GM12878 (cell line): Measurements from ENCODE around the gene FOSB. TPM values are rescaled to one million over a fixed set of nuclear protein-coding genes. Genes with fewer than 3 reads are reported as not detected.

ENCODE experiments used
- ATAC-seq: fragments of 200-7000 bp; cut with Tn5 transposase; 3 replicates; pipeline ENCODE4 v1.9.1; 2020; ENCODE audit warnings: mild to moderate bottlenecking, moderate library complexity
- BruUV-seq: library from RNA; stranded (reverse); fragments of 400-500 nt; replicated peaks from 2 replicates; lab custom pipeline; 2021; lab: Mats Ljungman, UMichigan
- CTCF ChIA-PET: fragments of 300-600 bp; sonication (Branson Sonifier 250); formaldehyde crosslinking; extraction: SDS; loops from one replicate; lab custom pipeline; 2021; ENCODE audit warnings: inconsistent platforms; lab: Yijun Ruan, JAX
- POLR2A ChIA-PET: fragments of 350-600 bp; formaldehyde crosslinking; extraction: SDS; loops from one replicate; lab custom pipeline; 2021; ENCODE audit warnings: inconsistent platforms; lab: Charles Lee
- RAD21 ChIA-PET: fragments of 300-600 bp; sonication (Branson Sonifier 250); formaldehyde crosslinking; loops from one replicate; lab custom pipeline; 2023; ENCODE audit warnings: antibody characterized with exemption; ENCODE audit not compliant: unreplicated experiment; lab: Charles Lee
- SMC1A ChIA-PET: fragments of 300-600 bp; sonication (Branson Sonifier 250); formaldehyde crosslinking; loops from one replicate; lab custom pipeline; 2023; ENCODE audit not compliant: unreplicated experiment, uncharacterized antibody; lab: Charles Lee
- DNase-seq: peaks from one replicate; pipeline ENCODE4 v3.0.0-alpha.2; 2011; ENCODE audit warnings: low read depth, low spot score
- FAIRE-seq: peaks from 3 replicates; lab custom pipeline; 2011; peaks lifted over from hg19 to GRCh38; lab: Jason Lieb, UNC
- H2AFZ ChIP-seq: 2 replicates; pipeline ENCODE4 v1.6.0; 2011; ENCODE audit warnings: low read depth, low read length, control low read depth; ENCODE audit not compliant: control insufficient read depth
- H3K27ac ChIP-seq: 2 replicates; pipeline ENCODE4 v1.5.1; 2011; ENCODE audit warnings: control low read depth; ENCODE audit not compliant: control insufficient read depth, insufficient read depth
- H3K27me3 ChIP-seq, 2 experiments: replicated peaks in 1 of 2; 2 replicates each; pipeline versions ENCODE4 v1.6.0 to v1.6.1; 2011; ENCODE audit warnings: low read length in 1 of 2; ENCODE audit not compliant: control insufficient read depth in 2 of 2, insufficient read depth in 2 of 2
- H3K36me3 ChIP-seq, 2 experiments: 2 replicates each; pipeline ENCODE4 v1.5.1; 2011; ENCODE audit warnings: low read length in 1 of 2; ENCODE audit not compliant: control insufficient read depth in 2 of 2, insufficient read depth in 2 of 2
- H3K4me1 ChIP-seq: 2 replicates; pipeline ENCODE4 v1.6.1; 2011; ENCODE audit warnings: mild to moderate bottlenecking, low read length, moderate library complexity, mixed read lengths; ENCODE audit not compliant: control insufficient read depth, insufficient read depth
- H3K4me2 ChIP-seq: 2 replicates; pipeline ENCODE4 v1.6.0; 2011; ENCODE audit warnings: control low read depth; ENCODE audit not compliant: control insufficient read depth, insufficient read depth
- H3K4me3 ChIP-seq: fragments of 200-600 bp; sonication (generic); 2 replicates; pipeline ENCODE4 v1.5.1; 2016
- H3K79me2 ChIP-seq: 2 replicates; pipeline ENCODE4 v1.6.0; 2011; ENCODE audit warnings: low read length; ENCODE audit not compliant: control insufficient read depth, insufficient read depth
- H3K9ac ChIP-seq: 2 replicates; pipeline ENCODE4 v1.8.0; 2011; ENCODE audit warnings: low read length, control low read depth, mixed read lengths; ENCODE audit not compliant: control insufficient read depth, insufficient read depth
- H3K9me3 ChIP-seq: replicated peaks from 3 replicates; pipeline ENCODE4 v1.5.1; 2011; ENCODE audit warnings: mild to moderate bottlenecking, low read length; ENCODE audit not compliant: control insufficient read depth, insufficient read depth
- H4K20me1 ChIP-seq: 2 replicates; pipeline ENCODE4 v1.6.0; 2011; ENCODE audit not compliant: control insufficient read depth, insufficient read depth
- BCL3 ChIP-seq: IDR thresholded peaks from 2 replicates; pipeline ENCODE4 v1.6.1; 2011; ENCODE audit warnings: borderline replicate concordance, low read depth, mild to moderate bottlenecking, moderate library complexity, low read length; ENCODE audit not compliant: insufficient read depth, poor library complexity, severe bottlenecking
- BHLHE40 ChIP-seq, 2 experiments: fragments of 450-650 bp in 1 of 2; IDR thresholded peaks; 2 replicates each; pipeline ENCODE4 v1.6.1; 2011 to 2017; ENCODE audit warnings: low read depth in 2 of 2, borderline replicate concordance in 1 of 2, improper control_type of control experiment in 1 of 2, low read length in 1 of 2, mild to moderate bottlenecking in 1 of 2
- BMI1 ChIP-seq: fragments of 450-650 bp; IDR thresholded peaks from 2 replicates; pipeline ENCODE4 v1.6.1; 2016; ENCODE audit warnings: mild to moderate bottlenecking, moderate library complexity, borderline replicate concordance
- CBFB ChIP-seq: IDR thresholded peaks from 2 replicates; pipeline ENCODE4 v1.6.1; 2016; ENCODE audit warnings: antibody characterized with exemption, low read depth
- CREB1 ChIP-seq: IDR thresholded peaks from 2 replicates; pipeline ENCODE4 v1.6.1; 2012; ENCODE audit warnings: low read depth, mild to moderate bottlenecking, inconsistent platforms
- CREM ChIP-seq: IDR thresholded peaks from 2 replicates; pipeline ENCODE4 v1.6.1; 2014; ENCODE audit warnings: antibody characterized with exemption, low read depth
- EED ChIP-seq: sonication (generic); IDR thresholded peaks from 2 replicates; pipeline ENCODE4 v1.6.1; 2016; ENCODE audit warnings: antibody characterized with exemption, low read depth
- GATAD2B ChIP-seq: fragments of 450-650 bp; conservative IDR thresholded peaks from 2 replicates; pipeline ENCODE4 v1.6.1; 2017; ENCODE audit warnings: low read depth, mild to moderate bottlenecking, moderate library complexity
- IKZF1 ChIP-seq: fragments of 450-650 bp; conservative IDR thresholded peaks from 2 replicates; pipeline ENCODE4 v1.6.1; 2017; ENCODE audit warnings: antibody characterized with exemption, mild to moderate bottlenecking
- IRF4 ChIP-seq: IDR thresholded peaks from 2 replicates; pipeline ENCODE4 v1.6.1; 2011; ENCODE audit warnings: low read depth, low read length
- PAX5 ChIP-seq: IDR thresholded peaks from 2 replicates; pipeline ENCODE4 v1.6.1; 2011; ENCODE audit warnings: low read depth, low read length, borderline replicate concordance
- PBX3 ChIP-seq: IDR thresholded peaks from 2 replicates; pipeline ENCODE4 v1.6.1; 2011; ENCODE audit warnings: mild to moderate bottlenecking, low read depth, low read length, moderate library complexity; ENCODE audit not compliant: insufficient replicate concordance
- POLR2A ChIP-seq: IDR thresholded peaks from 2 replicates; pipeline ENCODE4 v1.6.1; 2011; ENCODE audit warnings: low read depth, mild to moderate bottlenecking, low read length
- RUNX3 ChIP-seq: IDR thresholded peaks from 2 replicates; pipeline ENCODE4 v1.6.1; 2012; ENCODE audit warnings: low read length, inconsistent platforms
- SKIL ChIP-seq: fragments of 450-650 bp; IDR thresholded peaks from 2 replicates; pipeline ENCODE4 v1.6.1; 2017; ENCODE audit warnings: mild to moderate bottlenecking, low read depth, inconsistent platforms; ENCODE audit not compliant: poor library complexity, severe bottlenecking
- SUZ12 ChIP-seq: fragments of 200-600 bp; sonication (generic); IDR thresholded peaks from one replicate; pipeline ENCODE4 v1.6.1; 2018; ENCODE audit warnings: antibody characterized with exemption, mild to moderate bottlenecking; ENCODE audit not compliant: unreplicated experiment
- TCF3 ChIP-seq: IDR thresholded peaks from 2 replicates; pipeline ENCODE4 v1.6.1; 2012; ENCODE audit warnings: low read depth, mild to moderate bottlenecking, low read length, borderline replicate concordance; ENCODE audit not compliant: insufficient read depth
- WGBS: methylation state at CpG from one replicate; pipeline ENCODE4 v1.1.6; 2016; ENCODE audit warnings: low lambda C conversion rate; ENCODE audit not compliant: insufficient replicate concordance, insufficient coverage; ENCODE audit errors: missing lambda C conversion rate; 5-methylcytosine and 5-hydroxymethylcytosine counted together
- in situ Hi-C: fragments of 300-500 bp; cut with MboI; formaldehyde crosslinking; loops from 9 replicates; pipeline ENCODE4 v1.14.3; 2018; ENCODE audit warnings: mixed read lengths
- intact Hi-C: fragments of 100-400 bp; cut with micrococcal nuclease; formaldehyde crosslinking; loops from one replicate; pipeline ENCODE4 v1.14.2; 2022; ENCODE audit not compliant: unreplicated experiment
- polyA plus RNA-seq, 11 experiments: library from polyadenylated mRNA; depleted of rRNA in 4 of 11; unstranded in 6 of 11; stranded (reverse) in 5 of 11; fragments of >200 nt; fragmentation: Nextera tagmentation in 4 of 11; fragmentation: Illumina TruSeq in 1 of 11; extraction: Ambion mirVana in 4 of 11; extraction: Trizol in 1 of 11; gene quantifications; 1 replicate in 1 of 11; 2 replicates in 10 of 11; pipeline versions ENCODE4 v1.2.1 to v1.2.3, GENCODE V29; 2011 to 2016; ENCODE audit warnings: inconsistent platforms in 2 of 11, missing spikeins in 2 of 11, low read depth in 1 of 11
- total RNA-seq, 4 experiments: library from RNA; depleted of rRNA in 3 of 4; stranded (reverse); fragments of >200 nt in 3 of 4; fragmentation: Illumina TruSeq in 1 of 4; extraction: Trizol in 1 of 4; gene quantifications; 2 replicates each; pipeline versions ENCODE4 v1.2.1 to v1.2.3, GENCODE V29; 2013 to 2021

The FOSB gene
- total and polyA plus RNA-seq, 10 of the 15 experiments (the other 5 are each of a cell fraction or from before 2014, with no cell fraction given), result 0.06 to 0.56 (median 0.26) TPM

GRCh38 chr19:45450012-45450333, 17.8 kb upstream of the FOSB start (continued):
- TF ChIP-seq SKIL, result no peak
- TF ChIP-seq BHLHE40 (IDR thresholded peaks at IDR 0.05; ENCODE audit: borderline replicate concordance in 1 of 2, low read depth in 2 of 2, low read length in 1 of 2), result 0 out of 4 replicates have a peak, but pooled peaks of 1 of the 2 experiments have one; percentile 18
- no peak for TF ChIP-seq PAX5

- RAD21 ChIA-PET, result interaction anchor here (1.4 kb wide), 1 partner anchor 27 kb away, joined by 4 read pairs; no protein-coding TSS in a partner anchor
- Histone ChIP-seq H3K9me3 (no peaks in the 10 kb centered on the region), H3K36me3 (no peaks in the 10 kb centered on the region), H3K4me3 (peak overlapping the region; percentile 76), H3K27me3 (no peaks in the 10 kb centered on the region), H3K4me2 (peak overlapping the region; percentile 70), H3K79me2 (peaks cover 3% of the 10 kb centered on the region; the same call in 1 of the 2 replicates), H3K4me1 (peaks cover 39% of the 10 kb centered on the region), H2AFZ (peak overlapping the region; percentile 79), H3K9ac (no peak overlapping the region), H4K20me1 (no peaks in the 10 kb centered on the region), H3K27ac (no peak overlapping the region; the same call in 1 of the 2 replicates)
- no peak for FAIRE-seq
- BruUV-seq, result TSS peak; percentile 75
- ATAC-seq, result peak; percentile 8
- in situ Hi-C loops, result loop anchor here (25.0 kb wide), 1 partner anchor 1689 kb away; the partner anchor contains the start of gene SMG9
- DNase-seq, result no peak
- SMC1A ChIA-PET, result interaction anchor here (0.7 kb wide), 1 partner anchor 18 kb away, joined by 3 read pairs; no protein-coding TSS in a partner anchor
- CTCF ChIA-PET, result interaction anchor here (0.9 to 2.1 kb wide), 3 partner anchors 10 to 28 kb away, joined by 3 to 10 read pairs (median 9); no protein-coding TSS in a partner anchor
- WGBS, result under 1% methylated on average over 28 of the region's 28 CpGs
- POLR2A ChIA-PET, result interaction anchor here (0.9 to 1.3 kb wide), 2 partner anchors 18 to 27 kb away, joined by 3 read pairs; no protein-coding TSS in a partner anchor
- intact Hi-C loops, result loop anchor here (2.0 kb wide), 1 partner anchor 18 kb away; no protein-coding TSS in a partner anchor
- peak; percentile 7; the same call in 1 of the 2 replicates for TF ChIP-seq CBFB
- 0 out of 2 replicates have a peak, but pooled peaks have one; percentile 63 for TF ChIP-seq TCF3
- TF ChIP-seq GATAD2B, result 0 out of 2 replicates have a peak, but pooled peaks have one; percentile 58
- TF ChIP-seq BCL3, result peak; percentile 86
- TF ChIP-seq POLR2A, result 0 out of 2 replicates have a peak, but pooled peaks have one; percentile 12
- TF ChIP-seq IKZF1, result peak; percentile 7; the same call in 1 of the 2 replicates
- 0 out of 2 replicates have a peak, but pooled peaks have one; percentile 32 for TF ChIP-seq IRF4
- TF ChIP-seq PBX3, result peak; percentile 1
- 0 out of 2 replicates have a peak, but pooled peaks have one; percentile 29 for TF ChIP-seq EED
- TF ChIP-seq RUNX3, result peak; percentile 87
- no peak for TF ChIP-seq SUZ12
- TF ChIP-seq CREM, result 0 out of 2 replicates have a peak, but pooled peaks have one; percentile 24
- TF ChIP-seq CREB1, result 0 out of 2 replicates have a peak, but pooled peaks have one; percentile 20
- no peak for TF ChIP-seq BMI1
These were observed 16.5 kb upstream of the FOSB start for GRCh38 chr19:45451131-45451849.
